ENCODE results near the gene NETO1.

DNA sequence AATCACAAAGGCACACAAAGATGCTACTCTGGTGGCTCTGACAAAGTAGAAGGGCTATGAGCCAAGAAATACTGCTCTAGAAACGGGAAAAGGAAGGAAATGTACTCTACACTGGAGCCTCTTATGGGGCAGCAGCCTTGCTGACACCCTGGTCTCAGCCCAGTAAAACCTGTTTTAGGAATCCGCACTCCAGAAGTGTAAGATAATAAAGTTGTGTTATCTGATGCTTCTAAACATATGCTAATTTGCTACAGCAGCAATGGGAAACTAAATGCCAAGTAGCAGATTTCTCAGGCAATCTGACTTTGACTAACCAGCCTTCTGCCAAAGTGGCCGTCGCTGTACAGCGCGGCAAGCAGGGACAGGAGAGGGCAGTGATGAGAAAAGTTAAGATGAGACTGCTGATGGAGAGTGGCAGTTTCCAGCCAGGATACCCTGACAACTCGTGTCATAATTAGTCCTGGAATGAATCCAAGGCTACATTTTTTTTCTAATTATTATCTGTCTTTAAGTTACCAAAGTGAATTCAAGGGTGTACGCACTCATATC lies 99.0 kb downstream of the NETO1 start:
- no peak for TF ChIP-seq GATA2 (IDR thresholded peaks at IDR 0.05; ENCODE audit: low read depth, low read length)
- no peak for TF ChIP-seq GATA3 (IDR thresholded peaks at IDR 0.05; ENCODE audit: low read depth, low read length)

Data from SH-SY5Y (cell line).